K562 (cell line): ENCODE results near the gene PPP1R12C. TPM values are rescaled to one million over a fixed set of nuclear protein-coding genes. Genes with fewer than 3 reads are reported as not detected.
A peak's percentile ranks its signal among the peaks of the same experiment; 100 is the strongest.

ENCODE experiments used
- ARHGAP35 ChIP-seq: fragments of 450-650 bp; IDR thresholded peaks from 2 replicates; pipeline ENCODE4 v1.6.1; 2018; ENCODE audit not compliant: partially characterized antibody
- BRF2 ChIP-seq: IDR thresholded peaks from 3 replicates; pipeline ENCODE4 v1.6.1; 2011; ENCODE audit warnings: borderline replicate concordance, mild to moderate bottlenecking; ENCODE audit not compliant: insufficient read length, insufficient read depth
- CBX3 ChIP-seq, 2 experiments: IDR thresholded peaks; 1 replicate in 1 of 2; 2 replicates in 1 of 2; pipeline ENCODE4 v1.6.1; 2012; ENCODE audit warnings: inconsistent platforms in 2 of 2, low read length in 2 of 2, borderline replicate concordance in 1 of 2, control low read depth in 1 of 2
- CREM ChIP-seq: IDR thresholded peaks from 2 replicates; pipeline ENCODE4 v1.6.1; 2014; ENCODE audit warnings: antibody characterized with exemption, low read depth
- GABPB1 ChIP-seq: sonication (generic); formaldehyde crosslinking; IDR thresholded peaks from 2 replicates; pipeline ENCODE4 v1.8.0; 2022; ENCODE audit warnings: mild to moderate bottlenecking, missing genetic modification reagents
- MGA ChIP-seq: fragments of 450-650 bp; IDR thresholded peaks from 2 replicates; pipeline ENCODE4 v1.6.1; 2016; ENCODE audit warnings: mild to moderate bottlenecking, moderate library complexity
- POLR2A ChIP-seq: fragments of 450-650 bp; conservative IDR thresholded peaks from 2 replicates; pipeline ENCODE4 v1.6.1; 2016
- SAFB2 ChIP-seq: fragments of 200-400 bp; formaldehyde crosslinking; IDR thresholded peaks from 2 replicates; pipeline ENCODE4 v1.6.1; 2018; ENCODE audit warnings: borderline replicate concordance, low read length, low read depth, moderate library complexity; ENCODE audit not compliant: severe bottlenecking
- SIN3B ChIP-seq: fragments of 450-650 bp; IDR thresholded peaks from 2 replicates; pipeline ENCODE4 v1.6.1; 2017; ENCODE audit warnings: low read depth, mild to moderate bottlenecking, moderate library complexity
- SLC30A9 ChIP-seq: fragments of 250-450 bp; sonication (Bioruptor Pico); IDR thresholded peaks from 2 replicates; pipeline ENCODE4 v1.8.0; 2022; ENCODE audit warnings: mild to moderate bottlenecking, moderate library complexity
- USF1 ChIP-seq: sonication (generic); formaldehyde crosslinking; IDR thresholded peaks from 2 replicates; pipeline ENCODE4 v1.9.0; 2022; ENCODE audit warnings: mild to moderate bottlenecking, missing genetic modification reagents
- ZBTB2 ChIP-seq: fragments of 450-650 bp; IDR thresholded peaks from 2 replicates; pipeline ENCODE4 v1.6.1; 2016; ENCODE audit warnings: antibody characterized with exemption
- polyA plus RNA-seq, 8 experiments: library from polyadenylated mRNA; depleted of rRNA in 4 of 8; stranded (reverse) in 5 of 8; unstranded in 3 of 8; fragments of >200 nt; fragmentation: Nextera tagmentation in 2 of 8; fragmentation: Illumina TruSeq in 1 of 8; extraction: Ambion mirVana in 2 of 8; extraction: Trizol in 1 of 8; gene quantifications; 2 replicates each; pipeline versions ENCODE4 v1.2.1 to v1.2.3, GENCODE V29; 2011 to 2014; ENCODE audit warnings: inconsistent platforms in 1 of 8, missing spikeins in 1 of 8
- total RNA-seq, 7 experiments: library from RNA; depleted of rRNA in 6 of 7; stranded (reverse); fragments of >200 nt in 6 of 7; fragmentation: Illumina TruSeq in 2 of 7; extraction: Trizol in 2 of 7; gene quantifications; 2 replicates each; pipeline versions ENCODE4 v1.2.1 to v1.2.3, GENCODE V29; 2011 to 2021; ENCODE audit warnings: low replicate concordance in 1 of 7

PPP1R12C gene
- total and polyA plus RNA-seq, 9 of the 15 experiments (the other 6 are each of a cell fraction or from before 2014, with no cell fraction given) = 1.8 to 136 (median 33.7) TPM

GRCh38 chr19:55080121-55080967 lies 37.1 kb downstream of the PPP1R12C start (continued):
- TF ChIP-seq BRF2 (no peak), GABPB1 (CRISPR knock-in tag) (peak; percentile 63; the same call in 1 of the 2 replicates), SAFB2 (no peak), USF1 (CRISPR knock-in tag) (peak; percentile 74; the same call in 1 of the 2 replicates), MGA (peak; percentile 96), POLR2A (peak; percentile 87), SLC30A9 (no peak), ZBTB2 (0 out of 2 replicates have a peak, but pooled peaks have one; percentile 64), CBX3 (IDR thresholded peaks at IDR 0.05; ENCODE audit: borderline replicate concordance in 1 of 2, low read length in 2 of 2) (no peak), CREM (0 out of 2 replicates have a peak, but pooled peaks have one; percentile 38), SIN3B (peak; percentile 45; the same call in 1 of the 2 replicates), ARHGAP35 (peak; percentile 62)
